HG03280 (cell line): ENCODE measurements around the gene RAB3C.
A peak's percentile ranks its signal among the peaks of the same experiment; 100 is the strongest.

Experiments
- ATAC-seq: cut with Tn5 transposase; IDR thresholded peaks from one replicate; pipeline ENCODE4 v1.9.1; 2021; ENCODE audit warnings: mild to moderate bottlenecking, moderate library complexity; ENCODE audit not compliant: unreplicated experiment

RAB3C gene

DNA sequence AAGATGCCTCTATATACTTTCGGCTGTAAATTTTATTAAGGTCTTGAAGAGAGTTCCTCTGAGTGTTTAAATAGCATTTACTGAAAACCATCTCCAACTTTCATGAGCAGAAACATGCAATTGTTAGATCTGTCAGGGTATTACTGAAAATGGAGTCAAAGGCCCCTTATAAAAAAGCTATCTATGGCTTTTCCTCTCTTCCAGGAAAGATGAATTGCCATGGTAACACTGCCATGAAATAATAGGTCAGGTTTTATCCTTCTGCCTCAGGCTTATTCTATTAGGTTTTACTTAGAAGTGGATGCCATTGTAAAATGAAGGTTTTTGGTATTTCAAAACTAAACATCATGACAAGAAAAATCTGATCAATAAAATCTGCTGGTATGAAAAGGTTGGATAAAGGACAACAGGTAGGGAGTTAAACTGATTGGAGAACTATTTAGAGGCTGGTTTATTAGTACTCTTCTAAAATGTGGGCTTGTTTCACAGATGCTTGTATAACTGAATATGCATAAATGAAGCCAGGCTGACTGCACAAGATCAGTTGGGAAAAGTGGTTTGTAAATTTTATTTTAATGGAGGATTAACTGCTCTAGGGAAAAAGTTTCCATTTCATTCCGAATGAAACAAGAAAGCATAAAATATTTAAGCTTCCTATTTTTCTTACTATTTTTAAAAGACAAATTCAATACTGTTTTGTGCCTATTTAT, 135.5 kb downstream of the RAB3C start:
- no peak for ATAC-seq

DNA sequence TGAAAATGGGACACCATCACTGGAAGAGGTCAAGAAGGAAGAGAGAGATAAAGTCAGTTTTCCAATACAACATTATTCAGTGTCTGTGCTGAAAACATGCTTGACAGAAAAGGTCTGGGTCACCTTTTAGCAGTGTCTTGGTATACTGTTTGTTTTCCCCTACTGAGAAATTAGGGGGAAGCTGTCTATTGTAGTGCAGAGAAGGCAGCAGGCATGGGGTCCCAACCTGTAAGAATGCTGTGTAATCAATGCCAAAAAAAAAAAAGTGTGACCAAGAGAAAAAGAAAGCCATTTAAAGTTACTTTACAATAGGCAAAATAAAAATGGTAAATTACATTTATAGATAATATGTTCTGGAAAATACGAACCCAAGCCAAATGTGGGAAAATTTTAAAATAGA, 139.3 kb downstream of the RAB3C start:
- ATAC-seq, result no peak

DNA sequence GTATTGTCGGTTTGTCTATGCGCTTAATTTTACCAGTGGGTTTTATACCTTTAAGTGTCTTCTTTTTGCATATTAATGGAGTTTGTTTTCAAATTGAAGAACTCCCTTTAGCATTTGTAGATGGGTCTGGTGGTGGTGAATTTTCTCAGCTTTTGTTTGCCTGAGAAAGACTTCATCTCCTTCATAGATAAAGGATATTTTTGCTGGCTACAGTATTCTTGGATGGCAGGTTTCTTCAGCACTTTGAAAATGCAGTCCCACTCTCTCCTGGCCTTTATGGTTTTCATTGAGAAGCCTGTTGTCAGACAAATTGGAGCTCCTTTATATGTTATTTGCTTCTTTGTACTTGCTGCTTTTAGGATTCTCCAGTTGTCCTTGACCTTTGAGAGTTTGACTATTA, 142.1 kb downstream of the RAB3C start:
- no peak for ATAC-seq

DNA sequence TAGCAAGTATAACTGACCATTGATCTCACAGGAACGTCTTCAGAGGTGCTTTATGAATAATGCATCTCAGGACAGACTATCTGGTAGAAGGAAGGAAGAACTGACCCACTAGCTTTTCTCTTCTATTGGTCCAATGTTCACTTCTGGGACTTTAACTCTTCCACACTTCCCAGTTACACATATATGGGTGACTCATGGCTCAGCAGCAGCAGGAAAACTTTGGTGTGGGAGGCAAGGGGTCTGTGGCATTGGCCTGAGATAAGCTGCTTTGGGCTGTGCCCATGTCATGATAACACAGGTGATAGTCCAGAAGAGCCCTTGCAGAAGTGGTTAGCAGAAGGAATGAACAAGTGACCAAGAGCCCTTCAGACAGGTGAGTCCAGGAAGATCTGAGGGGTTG, 148.8 kb downstream of the RAB3C start:
- ATAC-seq, result no peak

DNA sequence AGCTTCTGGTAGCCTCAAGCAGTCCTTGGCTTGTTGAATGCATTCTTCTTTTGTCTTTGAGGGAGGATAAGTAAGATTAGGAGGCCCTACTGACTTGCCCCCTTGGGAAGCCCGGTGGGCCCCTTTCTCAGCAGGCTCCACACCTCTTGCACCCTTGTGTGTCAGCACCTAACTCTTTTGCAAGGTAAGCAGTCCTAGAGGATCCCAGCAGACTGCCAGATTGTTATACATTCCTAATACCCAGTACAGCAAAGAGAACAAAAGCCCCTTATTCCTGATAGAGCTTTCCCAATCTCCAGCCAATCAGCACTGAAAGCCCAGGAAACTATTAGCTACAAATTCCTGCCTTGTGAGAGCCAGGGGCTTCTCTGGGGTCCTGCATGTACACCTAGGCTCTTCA, 152.8 kb downstream of the RAB3C start:
- ATAC-seq, result no peak

DNA sequence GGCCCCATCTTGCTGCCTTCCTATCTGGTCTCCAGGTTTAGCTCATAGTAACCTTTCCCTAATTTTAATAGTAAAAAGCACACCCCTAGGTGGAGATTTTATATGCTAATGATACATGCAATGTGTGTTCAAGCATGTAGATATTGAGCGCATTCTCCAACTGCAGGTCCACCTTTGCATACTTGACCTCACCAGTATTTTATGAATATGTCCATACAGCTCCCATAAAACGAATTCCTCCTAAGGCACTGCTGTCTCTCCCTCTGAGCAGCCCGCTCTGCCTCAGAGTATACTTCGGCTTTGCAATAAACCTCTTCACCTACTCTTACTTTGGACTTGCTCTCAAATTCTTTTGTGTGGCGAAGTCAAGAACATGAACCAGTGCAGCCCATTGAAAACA, 153.3 kb downstream of the RAB3C start:
- no peak for ATAC-seq

DNA sequence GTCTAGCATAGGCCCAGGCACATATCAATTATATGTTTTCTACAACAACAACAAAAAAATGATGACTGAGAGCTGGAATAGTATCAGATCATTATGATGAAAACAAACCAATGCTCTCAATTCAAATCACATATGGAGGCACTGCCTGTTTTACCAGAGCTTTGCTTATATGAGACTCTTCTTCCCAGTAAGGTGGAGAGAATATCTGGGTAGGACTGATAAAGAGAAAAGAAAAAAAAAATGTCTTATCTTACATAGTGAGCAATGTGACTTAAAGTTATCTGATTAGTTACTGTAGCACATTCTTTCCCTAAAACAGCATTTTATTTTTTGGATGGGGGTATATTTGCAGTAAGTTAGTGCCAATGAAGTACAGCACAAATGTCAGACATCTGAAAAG, 154.8 kb downstream of the RAB3C start:
- no peak for ATAC-seq

DNA sequence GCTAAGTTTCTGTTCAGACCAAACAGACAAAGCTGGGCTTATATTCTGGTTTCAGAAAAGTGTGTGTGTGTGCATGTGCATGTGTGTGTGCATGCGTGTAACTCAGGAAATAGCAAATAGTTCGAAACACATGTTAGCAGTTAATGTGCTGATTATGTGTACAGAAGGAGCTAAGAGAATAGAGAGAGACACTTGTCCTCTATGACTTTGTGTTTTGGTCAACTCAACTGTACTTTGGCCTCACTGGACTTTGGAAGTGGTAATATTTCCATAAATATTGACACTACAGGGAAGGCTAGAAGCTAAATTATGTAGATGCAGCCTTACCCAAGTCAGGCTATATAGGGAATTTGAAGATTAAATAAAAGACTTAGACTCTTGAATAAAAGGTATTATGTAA, 155.5 kb downstream of the RAB3C start:
- ATAC-seq, result no peak

DNA sequence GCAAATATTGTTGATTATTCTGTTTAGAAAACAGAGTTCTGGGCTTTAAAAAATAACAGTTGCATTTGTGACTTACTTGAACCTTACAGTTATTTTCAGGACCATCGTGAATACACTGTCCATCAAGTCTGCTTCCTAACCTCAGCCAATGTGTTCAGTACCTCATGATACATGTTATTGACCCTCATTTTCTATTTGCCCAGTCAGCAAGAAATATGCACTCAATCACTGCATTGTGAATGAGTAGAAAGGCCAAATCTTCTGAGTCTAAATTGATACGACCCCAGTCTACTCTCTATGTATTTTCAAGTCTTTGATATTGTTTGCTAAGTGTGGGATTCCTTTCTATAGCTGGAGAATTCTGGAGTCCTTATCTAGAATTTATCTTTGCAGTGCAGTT, 156.2 kb downstream of the RAB3C start:
- no peak for ATAC-seq

DNA sequence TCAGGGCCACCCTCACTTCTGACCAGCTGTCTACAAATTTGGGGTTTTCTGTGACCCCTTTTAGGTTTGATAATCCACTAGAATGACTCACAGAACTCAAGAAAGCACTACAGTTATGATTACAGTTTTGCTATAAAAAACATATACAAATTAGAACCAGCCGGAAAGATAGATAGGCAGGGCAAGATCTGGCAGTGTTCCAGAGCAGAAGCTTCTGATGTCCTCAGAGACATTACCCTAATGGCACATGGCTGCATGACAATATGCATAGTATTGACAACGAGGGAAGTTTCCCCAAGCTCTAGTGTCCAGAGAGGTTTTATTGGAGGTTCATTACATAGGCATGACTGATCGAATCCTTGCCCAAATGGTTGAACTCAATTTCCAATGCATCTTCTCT, 158.1 kb downstream of the RAB3C start:
- no peak for ATAC-seq

DNA sequence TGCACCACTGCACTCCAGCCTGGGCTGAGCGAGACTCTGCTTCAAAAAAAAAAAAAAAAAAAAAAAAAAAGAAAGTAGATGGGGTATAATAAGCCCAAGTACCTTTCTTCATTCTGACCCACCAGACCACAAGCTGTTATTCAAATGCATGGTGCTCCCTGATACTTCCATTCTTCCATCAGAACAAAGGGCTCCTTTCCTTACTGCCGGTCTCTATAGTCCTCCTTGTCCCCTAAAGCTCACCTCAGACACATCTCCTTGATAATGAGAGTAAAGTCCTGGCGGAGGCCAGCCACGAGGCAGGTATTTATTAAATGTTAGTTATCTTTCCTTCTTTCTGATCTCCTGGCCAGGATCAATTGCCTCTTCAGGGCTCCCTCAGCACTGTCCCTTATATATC, 162.5 kb downstream of the RAB3C start:
- ATAC-seq, result no peak

DNA sequence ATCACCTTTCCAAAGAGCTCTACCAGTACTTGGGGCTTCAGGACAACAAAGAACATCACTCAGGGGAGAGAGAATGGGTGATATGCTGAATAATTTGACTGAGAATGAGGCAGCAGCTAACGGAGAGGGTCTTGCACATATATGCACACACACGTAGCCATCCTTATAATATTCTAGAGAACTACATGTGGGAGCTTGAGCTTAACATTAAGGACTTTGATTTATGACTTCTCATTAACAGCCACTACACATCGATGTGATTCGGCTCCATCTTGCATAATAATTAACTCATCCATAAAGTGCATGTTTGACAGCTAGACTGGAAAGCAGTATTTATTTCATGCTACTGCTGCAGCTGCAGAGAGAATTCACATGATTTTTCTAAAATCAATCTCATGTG, 163.4 kb downstream of the RAB3C start:
- ATAC-seq, result no peak

DNA sequence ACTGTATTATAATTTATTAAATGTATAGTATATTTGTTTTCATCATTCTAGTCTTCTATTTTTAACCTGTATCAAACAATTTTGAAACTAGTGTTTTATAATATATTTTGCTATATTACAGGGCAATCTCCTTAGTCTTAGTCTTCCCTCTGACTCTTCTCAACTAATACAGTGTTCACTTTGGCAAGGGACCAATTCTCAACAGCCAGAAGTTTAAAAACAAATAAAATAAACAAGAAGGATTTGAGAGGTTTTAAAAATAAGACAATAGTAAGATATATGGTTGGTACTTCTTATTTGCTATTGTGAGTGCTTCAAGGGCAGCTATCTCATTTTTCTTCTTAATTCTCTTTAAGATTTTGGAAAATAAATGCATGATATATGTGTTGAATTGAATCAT, 167.2 kb downstream of the RAB3C start:
- ATAC-seq, result no peak

DNA sequence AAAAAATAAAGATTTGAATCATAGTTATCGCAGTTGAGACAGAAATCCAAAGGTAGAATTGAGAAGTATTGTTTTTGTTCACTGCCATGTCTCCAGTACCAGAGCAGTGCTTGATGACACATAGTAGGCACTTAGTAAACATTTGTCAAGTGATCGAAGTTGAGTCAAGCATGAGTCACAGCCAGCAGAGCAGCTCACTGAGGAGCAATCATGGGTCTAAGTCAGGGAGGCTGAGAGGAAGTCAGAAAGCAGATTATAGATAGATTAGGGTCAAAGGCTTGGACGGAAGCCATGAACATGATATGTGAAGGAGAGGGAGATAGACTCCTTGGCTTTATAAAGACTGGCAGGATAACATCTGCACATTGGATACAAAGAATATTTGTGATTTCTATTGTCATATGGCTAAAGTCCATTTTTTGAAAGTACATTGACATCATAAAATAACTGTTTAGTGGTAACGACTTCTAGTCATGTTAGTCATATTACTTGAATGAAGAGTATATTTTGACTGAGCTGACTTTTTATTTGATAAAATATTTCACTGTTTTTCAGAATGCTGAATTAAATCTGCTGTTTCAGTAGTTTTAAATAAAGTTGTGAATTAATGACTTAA, 168.5 kb downstream of the RAB3C start:
- no peak for ATAC-seq

DNA sequence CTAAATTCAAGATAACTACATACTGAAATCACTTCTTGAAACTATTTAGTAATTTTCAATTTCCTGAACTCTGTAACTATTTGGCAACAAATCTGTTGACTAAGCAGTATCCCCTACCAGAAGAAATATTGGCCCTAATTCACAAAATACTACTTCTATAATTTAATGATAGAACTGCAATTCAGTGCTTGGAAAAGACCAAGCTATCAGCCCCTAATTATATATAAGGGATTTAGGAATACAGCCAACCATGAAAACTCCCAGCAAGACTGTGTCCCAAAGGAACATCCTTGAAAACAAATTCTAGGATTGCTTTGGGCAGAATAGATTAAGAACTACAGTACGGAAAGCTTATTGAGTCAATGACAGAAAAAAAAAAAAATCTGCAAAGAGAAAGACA, 169.2 kb downstream of the RAB3C start:
- no peak for ATAC-seq

DNA sequence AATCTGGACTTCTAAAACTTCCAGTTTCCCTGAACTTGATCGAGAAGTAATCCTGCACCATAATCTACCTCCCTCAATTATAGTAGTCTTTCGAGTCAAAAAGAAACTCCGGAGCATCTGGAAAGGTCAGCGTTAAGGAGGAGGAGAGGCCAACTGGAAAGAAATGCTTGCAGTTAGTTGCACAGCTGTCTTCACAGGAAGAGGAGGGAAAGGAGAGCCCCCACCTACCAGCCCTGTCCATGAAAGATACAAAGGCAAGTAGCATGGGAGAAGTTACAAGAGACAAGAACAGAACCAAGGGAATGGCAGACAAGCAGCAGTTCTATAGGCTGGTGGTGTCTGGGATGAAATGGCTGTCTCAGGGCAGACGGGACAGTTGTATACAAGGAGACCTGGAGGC, 170.6 kb downstream of the RAB3C start:
- ATAC-seq, result no peak

DNA sequence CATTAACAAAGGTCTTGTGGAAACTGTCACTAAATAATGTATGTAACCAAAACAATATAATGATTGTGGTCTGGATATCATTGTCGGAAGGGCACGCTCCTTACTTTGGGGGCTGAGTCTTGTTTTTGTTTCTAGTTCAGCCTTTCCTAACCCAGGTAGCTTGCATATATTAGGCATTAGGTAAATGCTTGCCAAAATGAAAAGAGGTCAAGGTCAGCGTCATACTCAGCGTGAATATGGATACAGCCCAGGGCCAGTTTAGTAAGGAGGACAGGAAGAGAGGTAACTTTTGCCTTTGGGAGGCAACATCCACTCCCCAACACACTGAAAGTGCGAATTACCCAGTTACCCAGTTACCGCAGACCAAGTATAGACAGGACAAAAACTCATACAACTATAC, 171.4 kb downstream of the RAB3C start:
- no peak for ATAC-seq

DNA sequence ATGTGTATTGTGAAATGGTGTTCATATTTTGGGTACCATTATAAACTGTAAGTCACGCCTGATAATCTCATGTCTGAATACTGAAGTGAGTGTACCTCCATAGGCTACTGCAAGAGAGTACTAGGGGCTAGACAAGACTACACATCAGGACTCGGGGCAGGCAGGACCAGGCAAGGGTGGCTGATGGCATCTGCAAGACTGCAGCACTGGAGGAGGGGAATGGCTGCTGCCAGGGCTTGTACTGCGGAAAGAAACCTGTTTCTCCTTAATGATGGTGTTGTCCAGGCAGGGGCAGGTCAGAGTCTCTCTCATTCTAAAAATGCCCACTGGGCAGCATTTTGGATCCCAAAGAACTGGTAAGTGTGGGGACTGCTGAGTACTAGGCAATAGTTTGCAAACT, 172.5 kb downstream of the RAB3C start:
- ATAC-seq, result no peak

DNA sequence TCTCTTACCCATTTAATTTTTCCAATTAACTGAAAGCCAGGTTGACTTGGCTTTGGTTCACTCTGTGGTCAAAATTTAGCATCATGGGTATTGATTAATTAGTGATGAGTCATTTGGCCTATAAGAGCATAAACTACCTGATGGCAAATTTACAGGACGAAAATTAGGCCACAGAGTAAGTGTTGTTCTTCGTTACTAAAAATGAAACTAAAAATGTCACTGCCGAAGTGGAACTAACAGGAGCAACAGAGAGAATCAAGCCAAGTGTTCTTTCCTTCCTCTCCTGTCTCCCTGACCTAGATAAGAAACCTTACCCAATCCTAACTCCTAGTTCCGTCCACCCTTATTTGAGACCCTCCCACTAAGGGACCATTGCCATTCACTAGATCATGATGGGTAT, 176.9 kb downstream of the RAB3C start:
- peak; percentile 76 for ATAC-seq

DNA sequence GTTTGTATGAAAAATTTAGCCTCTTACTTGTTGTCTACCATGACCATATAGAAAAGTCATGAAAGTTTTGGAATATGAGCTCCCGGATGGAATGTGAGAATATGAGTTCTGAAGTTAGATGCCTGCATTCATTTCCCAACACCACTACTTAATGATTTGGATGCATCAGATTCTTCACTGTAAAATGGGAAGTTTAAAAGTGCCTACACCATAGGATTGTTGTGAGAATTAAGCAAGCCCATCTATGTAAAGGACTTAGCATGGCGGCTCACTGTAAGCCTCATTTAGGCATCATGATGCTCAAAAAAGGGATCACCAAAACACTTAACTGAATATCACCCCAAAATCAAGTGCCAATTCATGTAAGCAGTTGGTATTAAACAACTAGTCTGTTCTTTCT, 177.3 kb downstream of the RAB3C start:
- no peak for ATAC-seq

DNA sequence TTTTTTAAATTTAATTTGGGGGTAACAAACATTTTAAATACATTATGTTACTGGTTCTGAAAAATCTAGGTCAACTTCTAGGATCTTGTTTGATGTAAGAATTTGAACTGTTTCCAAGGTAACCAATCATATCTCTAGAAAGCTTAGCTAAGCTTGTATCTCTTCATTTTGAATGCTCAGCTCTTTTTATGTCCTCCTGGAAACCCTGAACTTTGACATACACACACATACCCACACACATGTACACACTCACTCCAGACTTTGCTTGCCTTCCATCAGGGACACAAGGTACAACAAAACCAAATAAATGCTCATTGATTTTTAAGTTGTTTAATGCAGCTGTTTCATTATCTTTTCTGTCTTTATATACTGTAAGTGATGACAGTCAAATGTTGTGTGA, 178.5 kb downstream of the RAB3C start:
- ATAC-seq, result no peak

DNA sequence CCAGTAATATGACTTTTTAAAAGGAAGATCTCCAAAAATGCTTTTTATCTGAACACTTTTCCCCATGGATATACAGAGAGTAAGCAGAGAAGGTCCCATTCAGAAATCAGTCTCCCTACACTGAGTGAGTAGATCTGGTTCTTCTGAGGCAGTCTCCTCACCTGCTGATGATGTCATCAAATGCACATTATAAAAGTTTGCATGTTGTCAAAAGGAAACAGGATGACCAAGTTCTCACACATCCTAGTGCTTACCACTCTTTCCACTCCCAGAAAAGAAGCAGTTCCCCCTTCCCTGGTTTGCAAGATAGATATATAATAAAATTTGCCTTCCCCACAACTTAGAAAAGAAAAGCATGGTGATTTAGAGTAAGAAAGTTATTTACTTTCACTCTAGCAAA, 180.5 kb downstream of the RAB3C start:
- ATAC-seq, result no peak

DNA sequence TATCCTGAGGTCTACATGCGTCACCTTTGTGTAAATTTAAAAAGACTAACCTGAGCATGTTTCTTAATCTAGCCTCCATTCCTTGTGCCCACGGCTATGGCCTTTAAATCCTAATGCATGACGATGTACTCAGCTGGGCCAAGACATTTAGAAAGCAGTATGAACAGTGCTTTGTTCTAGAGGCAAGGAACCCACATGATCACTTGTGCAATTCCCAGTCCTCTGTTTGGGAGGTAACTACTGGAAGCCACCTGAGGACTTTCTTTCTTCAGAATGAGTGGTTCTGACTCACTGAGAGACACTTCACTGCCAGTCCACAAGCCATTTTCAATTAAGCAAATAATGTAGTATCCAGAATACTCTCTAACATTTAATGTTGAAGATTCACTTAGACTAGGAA, 181.3 kb downstream of the RAB3C start:
- ATAC-seq, result no peak
